HepG2 (cell line): ENCODE results near the gene AAR2.

ENCODE experiments used
- GTF2F1 ChIP-seq: fragments of 150-350 bp; IDR thresholded peaks from 2 replicates; pipeline ENCODE4 v1.6.1; 2014; ENCODE audit warnings: low read length
- HNRNPK ChIP-seq: fragments of 200-400 bp; formaldehyde crosslinking; IDR thresholded peaks from 2 replicates; pipeline ENCODE4 v1.6.1; 2018; ENCODE audit warnings: low read length, low read depth, moderate library complexity, mild to moderate bottlenecking; ENCODE audit not compliant: poor library complexity, severe bottlenecking
- HOXA5 ChIP-seq: sonication (generic); formaldehyde crosslinking; IDR thresholded peaks from 2 replicates; pipeline ENCODE4 v1.4.0; 2020; ENCODE audit warnings: missing genetic modification reagents
- USF2 ChIP-seq, 2 experiments: sonication (generic) in 1 of 2; formaldehyde crosslinking in 1 of 2; IDR thresholded peaks; 2 replicates each; pipeline versions ENCODE4 v1.5.1 to v1.6.1; 2011 to 2020; ENCODE audit warnings: borderline replicate concordance in 1 of 2, low read depth in 1 of 2, low read length in 1 of 2, mild to moderate bottlenecking in 1 of 2, missing genetic modification reagents in 1 of 2, moderate library complexity in 1 of 2
- YY1 ChIP-seq: IDR thresholded peaks from 2 replicates; pipeline ENCODE4 v1.6.1; 2011; ENCODE audit warnings: low read length, low read depth, moderate library complexity, mild to moderate bottlenecking; ENCODE audit not compliant: insufficient read depth, insufficient replicate concordance
- ZMYM3 ChIP-seq: sonication (generic); formaldehyde crosslinking; IDR thresholded peaks from 2 replicates; pipeline ENCODE4 v1.5.1; 2020; ENCODE audit warnings: mild to moderate bottlenecking, missing genetic modification reagents
- ZNF557 ChIP-seq: sonication (generic); formaldehyde crosslinking; IDR thresholded peaks from 2 replicates; pipeline ENCODE4 v1.4.0; 2020; ENCODE audit warnings: missing genetic modification reagents
- ZZZ3 ChIP-seq: sonication (generic); formaldehyde crosslinking; IDR thresholded peaks from 2 replicates; pipeline ENCODE4 v1.4.0; 2020; ENCODE audit warnings: missing genetic modification reagents, mild to moderate bottlenecking, borderline replicate concordance

DNA sequence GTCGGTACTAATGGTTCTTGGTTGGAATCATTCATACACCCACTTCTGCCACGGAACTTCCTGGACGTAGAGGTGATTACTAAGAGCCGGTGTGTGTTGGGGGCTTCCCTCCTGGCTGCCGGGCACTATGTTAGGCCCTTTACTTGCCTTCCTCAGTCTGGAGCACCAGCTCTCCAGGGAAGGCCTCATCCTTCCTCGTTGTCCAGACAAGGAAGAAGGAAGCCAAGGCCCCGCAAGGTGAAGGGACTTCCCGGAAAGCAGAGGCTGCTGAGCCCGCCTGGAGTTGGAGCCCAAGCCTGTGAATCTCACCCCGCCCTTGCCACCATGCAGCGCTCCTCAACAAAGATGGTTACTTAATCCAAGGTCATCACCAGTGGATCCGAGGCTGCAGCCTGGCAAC, 26.2 kb downstream of the AAR2 start:
- TF ChIP-seq GTF2F1 (no peak), USF2 (IDR thresholded peaks at IDR 0.05; ENCODE audit: low read depth, low read length) (no peak), USF2 (CRISPR knock-in tag; IDR thresholded peaks at IDR 0.05; ENCODE audit: borderline replicate concordance) (no peak), ZNF557 (CRISPR knock-in tag) (no peak), YY1 (no peak), HOXA5 (no peak), ZZZ3 (CRISPR knock-in tag) (no peak), HNRNPK (no peak), ZMYM3 (CRISPR knock-in tag) (no peak)
